ENCODE data around the gene IFI27L2.

The IFI27L2 gene

GRCh38 chr14:94098326-94098992 is 30.9 kb downstream of the IFI27L2 start:
- FAIRE-seq = no peak

GRCh38 chr14:94097091-94097490 is 32.3 kb downstream of the IFI27L2 start:
- no peak for FAIRE-seq

- FAIRE-seq = no peak
These were observed 36.0 kb downstream of the IFI27L2 start for GRCh38 chr14:94093418-94093817.

GRCh38 chr14:94089479-94089878 is 39.9 kb downstream of the IFI27L2 start:
- no peak for FAIRE-seq

- no peak for FAIRE-seq
These were observed 40.9 kb downstream of the IFI27L2 start for GRCh38 chr14:94088516-94088915.

GRCh38 chr14:94087891-94088290 is 41.5 kb downstream of the IFI27L2 start:
- no peak for FAIRE-seq

- FAIRE-seq = no peak
These were observed 48.0 kb downstream of the IFI27L2 start for GRCh38 chr14:94081386-94081820.

GRCh38 chr14:94080621-94081385 is 48.6 kb downstream of the IFI27L2 start, which contains the start of the genes DDX24 and IFI27L1:
Gene DDX24, minus strand, starts transcription at chr14:94081202. Its CDS starts 1,460 bp downstream, at chr14:94079742.
Gene IFI27L1, plus strand, starts transcription at chr14:94081310. Its CDS starts 15,628 bp downstream, at chr14:94096938.
- no peak for FAIRE-seq

- FAIRE-seq = no peak
These were observed 49.3 kb downstream of the IFI27L2 start for GRCh38 chr14:94079891-94080620.

GRCh38 chr14:94077823-94078222 is 51.6 kb downstream of the IFI27L2 start:
- FAIRE-seq = no peak

Measured in islet of Langerhans (tissue), 1 donor.